Stimulated activated CD4-positive, alpha-beta T cell treated with anti-CD3 and anti-CD28 coated beads, TNF-alpha, amount 100 ng/mL, for 48 hours (primary cell): ENCODE measurements around the gene SLX4IP.
A peak's percentile ranks its signal among the peaks of the same experiment; 100 is the strongest.

ENCODE experiments used
- DNase-seq, 3 donors: peaks; one replicate each; pipeline ENCODE4 v3.0.0-alpha.2; 2020; ENCODE audit warnings: low read depth in 3 of 3

SLX4IP gene

DNA sequence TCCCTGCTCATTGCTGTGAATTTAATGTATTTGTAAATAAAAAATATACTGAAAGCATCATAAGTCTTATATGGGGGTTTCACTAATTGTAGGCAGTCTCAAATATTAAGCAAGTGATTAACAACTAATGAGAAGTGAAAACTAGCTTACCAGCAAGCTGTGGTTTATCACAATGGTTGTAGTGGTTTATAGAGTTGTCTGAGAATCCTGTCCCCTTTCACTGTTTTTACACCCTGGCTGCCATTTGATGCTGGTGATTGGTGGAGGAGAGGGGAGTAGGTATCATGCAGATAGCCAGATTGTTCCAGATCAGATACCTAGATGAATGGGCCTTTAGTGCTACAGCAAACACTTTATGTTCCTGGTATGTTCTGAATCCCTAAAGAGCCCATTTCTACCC is 7.1 kb upstream of the SLX4IP start:
- no peak for DNase-seq

DNA sequence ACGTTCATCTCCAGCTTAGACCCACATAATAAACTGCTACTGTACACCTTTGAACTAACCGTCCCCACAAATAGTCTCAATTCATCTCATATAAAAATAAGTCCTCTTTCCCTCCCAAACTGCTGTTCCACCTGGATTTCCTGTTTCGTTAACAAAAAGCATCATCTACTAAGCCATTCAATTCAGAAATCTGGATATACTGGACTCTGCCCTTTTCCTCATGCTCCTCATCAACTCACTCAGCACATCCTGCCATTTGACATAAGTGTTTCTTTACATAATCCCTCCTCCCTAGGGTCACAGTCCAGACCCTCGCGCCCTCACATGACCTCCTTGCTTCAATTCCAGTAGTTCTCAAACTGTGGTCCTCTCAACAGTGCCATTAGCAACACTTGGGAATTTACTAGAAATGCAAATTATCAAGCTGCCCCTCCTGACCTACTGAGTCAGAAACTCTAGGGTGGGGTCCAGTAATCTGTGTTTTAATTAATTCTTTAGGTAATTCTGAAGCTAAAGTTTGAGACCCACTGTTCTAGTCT is 5.6 kb upstream of the SLX4IP start:
- DNase-seq: no peak

DNA sequence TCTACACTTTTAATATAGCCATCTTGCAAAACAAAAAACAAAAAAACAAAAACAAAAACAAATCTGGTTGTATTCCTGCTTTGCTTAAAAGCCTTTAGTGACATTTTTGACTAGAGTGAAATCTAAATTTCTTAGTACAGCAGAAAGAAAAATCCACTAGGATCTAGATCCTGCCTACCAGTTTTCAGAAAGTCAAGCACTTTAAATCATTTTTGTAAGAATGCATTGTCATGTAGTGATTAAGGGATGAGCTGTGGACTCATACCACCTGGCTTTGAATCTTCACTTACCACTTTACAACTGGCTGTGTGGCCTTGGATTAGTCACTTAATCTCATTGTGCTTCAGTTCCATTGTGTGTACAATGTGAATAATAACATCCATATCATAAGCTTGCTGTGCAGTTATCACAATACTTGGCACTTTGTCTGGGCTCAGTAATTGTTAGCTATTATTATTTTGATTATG is 5.1 kb upstream of the SLX4IP start:
- DNase-seq: no peak

DNA sequence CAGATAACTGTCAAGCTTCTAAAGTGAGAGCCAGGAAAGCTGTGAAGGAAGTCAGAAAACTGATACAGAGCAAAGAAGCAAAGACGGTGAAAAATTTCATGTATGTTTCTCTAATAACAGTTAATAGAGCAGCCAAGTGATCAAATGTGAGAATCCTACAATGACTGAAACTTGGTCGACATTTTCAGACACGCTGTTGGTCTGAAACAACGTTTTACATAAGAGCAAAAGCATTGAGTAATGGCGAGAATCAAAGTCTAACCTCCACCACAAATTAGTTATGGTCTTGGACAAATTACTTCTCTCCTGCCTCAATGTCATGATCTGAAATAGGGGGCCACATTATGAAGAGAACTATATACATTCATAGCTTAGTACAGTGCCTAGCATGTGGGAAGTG is 4.4 kb upstream of the SLX4IP start:
- no peak for DNase-seq

DNA sequence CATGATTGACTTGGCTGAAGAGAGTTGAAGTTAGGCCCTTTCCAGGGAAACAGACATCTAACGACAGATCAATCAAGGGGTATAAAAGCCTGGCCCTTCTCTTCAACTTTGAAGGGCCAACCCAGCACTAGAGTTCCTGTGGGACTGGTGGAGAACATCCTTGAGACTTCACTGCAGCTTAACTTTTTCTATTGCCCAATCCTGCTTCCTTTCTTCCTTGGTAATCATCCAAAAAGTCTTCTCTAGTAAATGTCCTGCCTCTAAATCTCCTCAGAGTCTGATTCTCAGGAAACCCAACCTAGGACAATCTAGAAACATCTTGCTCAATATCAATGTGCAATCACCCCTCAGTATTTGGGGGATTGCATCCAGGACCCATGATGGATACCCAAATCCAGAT is 3.0 kb upstream of the SLX4IP start:
- DNase-seq: no peak

DNA sequence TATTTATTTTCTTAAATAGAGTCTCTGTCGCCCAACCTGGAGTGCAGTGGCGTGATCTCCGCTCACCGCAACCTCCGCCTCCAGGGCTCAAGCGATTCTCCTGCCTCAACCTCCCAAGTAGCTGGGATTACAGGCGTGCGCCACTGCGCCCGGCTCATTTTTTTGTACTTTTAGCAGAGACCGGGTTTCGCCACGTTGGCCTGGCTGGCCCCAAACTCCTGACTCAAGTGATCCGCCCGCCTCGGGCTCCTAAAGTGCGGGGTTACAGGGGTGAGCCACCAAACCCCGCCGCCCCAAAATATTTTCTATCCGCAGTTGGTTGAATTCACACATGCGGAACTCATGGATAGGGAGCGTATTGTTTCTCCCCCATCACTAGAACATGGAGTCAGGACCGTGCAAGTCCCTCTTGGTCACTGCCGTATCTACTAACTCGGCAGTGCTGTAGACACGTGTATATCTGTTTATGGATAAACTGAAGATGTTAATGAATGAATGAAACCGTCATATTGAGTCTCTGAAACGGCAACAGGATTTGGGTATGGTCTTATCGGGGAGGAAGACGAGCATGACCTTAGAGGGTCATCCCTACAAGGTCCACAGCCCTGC is 2.0 kb upstream of the SLX4IP start:
- no peak for DNase-seq

DNA sequence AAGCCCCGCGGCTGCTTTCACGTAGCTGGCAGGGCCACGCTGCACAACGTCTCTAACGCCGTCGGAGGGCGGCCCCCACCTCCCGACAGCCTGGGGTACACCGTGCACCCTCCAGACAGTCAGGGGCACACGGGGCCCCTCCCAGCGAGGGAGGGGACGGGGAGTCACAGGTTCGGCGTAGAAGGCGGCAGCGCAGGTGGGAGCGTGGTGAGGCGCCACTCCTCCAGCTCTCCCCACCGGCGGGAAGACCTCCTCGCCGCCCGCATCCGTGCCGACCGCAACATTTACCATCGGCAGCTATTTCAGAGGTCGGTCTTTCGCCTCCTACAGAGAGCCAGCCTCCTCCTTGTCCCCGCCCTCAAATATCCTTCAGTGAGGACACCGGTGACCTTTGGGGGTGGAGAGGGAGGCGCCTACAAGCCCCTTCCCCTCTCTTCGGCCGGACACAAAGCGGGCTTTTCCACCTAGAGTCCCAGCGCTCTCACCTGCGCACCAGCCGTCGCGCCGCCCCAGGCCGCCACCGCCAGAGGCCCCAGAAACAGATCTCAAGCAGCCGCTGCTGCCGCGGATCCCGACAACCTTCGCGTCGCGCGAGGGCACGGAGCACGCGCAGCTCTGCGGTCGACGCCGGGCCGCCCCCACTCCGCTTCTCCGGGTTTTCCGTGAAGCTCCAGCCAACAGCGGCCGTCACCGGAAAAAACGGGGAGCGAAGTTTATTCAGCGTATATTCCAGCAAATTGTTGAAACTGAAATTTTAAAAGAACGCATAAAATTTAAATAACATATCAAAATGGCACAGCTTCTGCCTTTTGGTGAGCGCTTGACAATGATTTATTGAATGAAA is 1.3 kb upstream of the SLX4IP start, which contains the start of gene MKKS:
MKKS (minus strand) TSS at position 600 of the 844 bp plus-strand sequence. CDS start 20,708 bp downstream, outside the sequence.
- peak; percentile 69 to 79 (median 70) for DNase-seq

DNA sequence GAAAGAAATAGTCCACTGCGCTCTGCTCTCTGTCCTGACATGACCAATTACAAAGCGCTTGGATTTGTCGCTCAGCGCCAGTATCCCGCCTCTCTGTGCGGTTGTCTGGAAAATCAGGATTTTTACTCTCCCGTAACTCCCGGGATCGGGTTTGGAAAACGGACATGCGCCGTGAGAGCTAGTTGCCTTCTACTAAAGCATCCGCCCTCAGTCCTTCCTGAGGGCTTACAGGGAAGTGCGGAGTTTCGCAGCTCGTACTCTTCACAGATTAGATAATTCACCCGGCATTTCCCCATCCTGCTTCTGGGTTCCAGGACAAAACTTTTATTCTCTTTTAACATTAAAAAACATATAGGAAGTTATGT is 656 bp upstream of the SLX4IP start:
- peak; percentile 62 to 67 (median 63) for DNase-seq

DNA sequence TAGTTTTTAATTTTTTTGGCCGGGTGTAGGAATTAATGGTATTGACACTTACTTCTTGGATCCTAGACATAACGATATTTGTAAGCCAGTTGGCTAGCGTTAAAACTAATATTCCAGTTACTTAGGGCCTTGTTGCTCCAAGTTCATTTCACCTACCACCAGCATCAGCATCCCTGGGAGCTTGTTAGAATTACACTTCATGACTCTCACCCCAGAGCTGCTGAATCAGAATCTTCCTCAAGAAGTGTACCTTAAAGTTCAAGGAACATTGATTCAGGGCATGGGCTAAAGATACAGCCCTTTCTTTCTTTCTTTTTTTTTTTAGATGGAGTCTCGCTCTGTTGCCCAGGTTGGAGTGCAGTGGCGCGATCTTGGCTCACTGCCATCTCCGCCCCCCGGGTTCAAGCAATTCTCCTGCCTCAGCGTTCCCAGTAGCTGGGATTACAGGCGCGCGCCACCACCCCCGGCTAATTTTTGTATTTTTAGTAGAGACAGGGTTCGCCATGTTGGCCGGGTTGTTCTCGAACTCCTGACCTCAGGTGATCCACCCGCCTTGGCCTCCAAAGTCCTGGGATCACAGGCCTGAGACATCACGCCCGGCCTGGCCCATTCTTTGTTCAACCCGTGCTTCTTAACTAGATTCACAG is 1.1 kb downstream of the SLX4IP start:
- DNase-seq: no peak

DNA sequence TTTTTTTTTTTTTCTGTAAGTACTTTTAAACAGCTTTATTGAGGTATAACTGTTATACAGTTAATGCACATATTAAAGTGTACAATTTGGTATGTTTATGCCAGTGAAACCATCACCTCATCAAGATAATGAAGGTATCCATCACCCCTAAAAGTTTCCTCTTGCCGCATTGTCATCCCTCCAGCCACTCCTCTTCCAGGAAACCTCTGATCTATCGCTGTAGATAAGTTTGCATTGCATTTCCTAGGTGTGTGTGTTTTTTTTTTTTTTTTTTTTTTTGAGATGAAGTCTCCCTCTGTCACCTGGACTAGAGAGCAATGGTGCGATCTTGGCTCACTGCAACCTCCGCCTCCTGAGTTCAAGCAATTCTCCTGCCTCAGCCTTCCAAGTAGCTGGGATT is 3.1 kb downstream of the SLX4IP start:
- no peak for DNase-seq

DNA sequence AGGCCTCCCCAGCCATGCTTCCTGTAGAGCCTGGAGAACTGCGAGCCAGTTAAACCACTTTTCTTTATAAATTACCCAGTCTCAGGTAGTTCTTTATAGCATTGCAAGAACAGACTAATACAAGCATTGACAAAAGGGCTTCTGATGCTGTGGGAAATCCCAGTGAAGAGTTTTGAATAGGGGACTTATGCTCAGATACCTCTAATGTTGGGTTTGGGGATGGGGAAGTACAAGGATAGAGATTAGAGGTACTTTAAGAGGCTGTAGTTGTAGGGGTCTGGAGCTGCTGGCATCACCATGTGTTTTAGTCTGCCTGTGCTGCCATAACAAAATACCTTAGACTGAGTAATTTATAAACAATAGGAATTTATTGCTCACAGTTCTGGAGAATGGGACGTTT is 8.8 kb downstream of the SLX4IP start:
- DNase-seq: no peak

DNA sequence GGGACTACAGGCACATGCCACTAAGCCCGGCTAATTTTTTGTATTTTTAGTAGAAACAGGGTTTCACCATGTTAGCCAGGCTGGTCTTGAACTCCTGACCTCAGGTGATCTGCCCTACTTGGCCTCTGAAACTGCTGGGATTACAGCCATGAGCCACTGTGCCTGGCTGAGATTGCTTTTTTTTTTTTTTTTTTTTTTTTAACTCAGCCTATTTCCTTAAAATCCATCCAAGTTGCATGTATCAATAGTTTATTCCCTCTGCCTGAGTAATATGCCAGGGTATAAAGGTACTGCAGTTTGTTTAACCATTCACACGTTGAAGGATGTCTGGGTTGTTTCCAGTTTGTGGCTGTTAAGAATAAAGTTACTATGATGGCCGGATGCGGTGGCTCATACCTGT is 10.7 kb downstream of the SLX4IP start:
- DNase-seq: no peak

DNA sequence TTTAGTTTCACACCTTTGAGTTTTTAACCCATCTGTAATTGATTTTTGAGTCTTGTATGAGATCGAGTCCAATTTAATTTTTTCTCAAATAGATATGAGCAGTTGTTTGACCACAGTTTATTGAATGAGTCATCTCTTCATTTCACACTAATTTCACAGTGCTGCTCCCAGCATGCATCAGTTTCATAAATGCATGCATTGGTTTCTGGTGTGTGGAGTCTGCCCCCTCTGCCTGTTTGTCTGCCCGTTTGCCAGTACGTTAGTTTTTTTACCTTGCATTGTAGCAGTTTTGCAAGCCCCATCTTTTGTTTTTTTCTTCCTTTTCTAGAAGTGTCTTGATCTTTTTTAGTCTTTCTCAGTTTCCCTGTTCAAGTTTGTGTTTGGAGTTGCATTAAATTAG is 11.9 kb downstream of the SLX4IP start:
- peak in 2 of 3 donors; percentile 22 to 45 for DNase-seq

DNA sequence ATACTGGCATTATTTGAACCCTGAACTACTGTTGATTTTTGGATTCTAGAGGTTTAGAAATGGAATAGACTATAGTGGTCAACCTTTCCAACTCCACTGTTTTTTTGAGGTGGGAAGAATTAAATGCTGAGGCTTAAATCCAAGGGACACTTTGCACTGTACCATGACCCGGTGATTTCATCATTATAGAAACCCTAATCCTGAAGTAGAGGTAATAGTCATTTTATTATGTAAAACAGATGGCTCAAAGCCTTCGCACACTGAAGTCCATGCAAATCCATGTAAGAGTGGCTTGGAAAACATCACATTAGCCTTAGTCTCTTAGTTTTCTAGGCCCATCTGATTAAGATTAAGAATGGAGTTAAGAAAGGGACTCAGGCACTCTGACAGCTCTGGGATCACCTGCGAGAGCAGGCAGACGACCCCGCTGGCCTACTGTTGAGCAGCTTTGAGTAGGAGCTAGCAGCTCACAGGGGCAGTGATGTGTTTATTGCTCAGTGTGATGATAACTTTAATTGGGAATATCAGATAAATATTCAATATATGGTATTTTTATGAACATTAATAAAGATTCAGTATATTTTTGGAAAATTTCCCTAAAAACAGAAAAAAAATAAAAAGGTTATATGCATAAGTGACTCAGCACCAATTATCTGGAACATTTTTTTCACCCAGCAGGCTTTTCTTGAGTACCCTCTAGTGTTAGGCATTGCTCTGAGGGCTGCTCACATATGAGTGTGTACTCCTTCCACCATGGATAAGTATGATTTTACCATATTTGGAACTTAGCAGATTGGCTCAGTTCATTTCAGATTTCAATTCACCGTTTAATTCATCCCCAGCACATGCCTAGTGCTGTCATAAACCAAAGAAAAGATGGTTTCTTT is 13.4 kb downstream of the SLX4IP start:
- DNase-seq: no peak

DNA sequence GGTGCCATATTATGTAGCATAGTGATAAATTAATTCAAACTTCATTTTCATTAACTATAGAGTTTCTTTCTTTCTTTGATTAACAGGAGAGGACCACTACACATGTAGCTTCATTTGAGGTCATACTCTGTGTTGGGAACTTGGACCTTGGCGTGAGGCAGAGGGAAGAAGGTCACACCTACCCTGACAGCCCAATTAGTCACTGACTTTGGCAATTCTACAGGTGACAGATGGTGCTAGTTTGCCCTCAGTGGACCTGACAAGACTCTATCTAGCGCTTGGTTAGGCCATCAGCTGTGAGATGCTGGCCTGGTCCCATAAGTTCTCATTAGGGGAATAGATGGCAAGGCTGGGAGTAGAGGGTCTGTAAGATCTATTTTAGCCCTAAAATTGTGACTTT is 14.2 kb downstream of the SLX4IP start:
- no peak for DNase-seq

DNA sequence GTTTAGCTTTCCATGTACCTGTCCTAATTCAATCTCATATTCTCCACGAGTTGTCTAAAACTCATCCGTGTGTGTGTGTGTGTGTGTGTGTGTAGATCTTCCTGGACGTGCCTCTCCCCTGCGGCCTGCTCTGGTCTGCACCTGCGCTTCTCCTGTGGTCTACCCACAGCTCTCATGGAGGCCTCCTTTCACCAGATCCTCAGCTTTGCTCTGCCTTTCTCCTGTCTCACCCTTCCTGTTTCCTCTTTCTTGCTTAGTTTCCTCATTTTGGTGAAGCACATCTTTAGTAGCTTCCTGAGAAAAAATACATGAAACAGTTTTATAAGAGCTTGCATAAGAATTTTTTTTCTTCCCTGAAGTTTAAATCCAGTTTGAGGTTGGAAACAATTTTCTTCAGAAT is 18.1 kb downstream of the SLX4IP start:
- DNase-seq: no peak

DNA sequence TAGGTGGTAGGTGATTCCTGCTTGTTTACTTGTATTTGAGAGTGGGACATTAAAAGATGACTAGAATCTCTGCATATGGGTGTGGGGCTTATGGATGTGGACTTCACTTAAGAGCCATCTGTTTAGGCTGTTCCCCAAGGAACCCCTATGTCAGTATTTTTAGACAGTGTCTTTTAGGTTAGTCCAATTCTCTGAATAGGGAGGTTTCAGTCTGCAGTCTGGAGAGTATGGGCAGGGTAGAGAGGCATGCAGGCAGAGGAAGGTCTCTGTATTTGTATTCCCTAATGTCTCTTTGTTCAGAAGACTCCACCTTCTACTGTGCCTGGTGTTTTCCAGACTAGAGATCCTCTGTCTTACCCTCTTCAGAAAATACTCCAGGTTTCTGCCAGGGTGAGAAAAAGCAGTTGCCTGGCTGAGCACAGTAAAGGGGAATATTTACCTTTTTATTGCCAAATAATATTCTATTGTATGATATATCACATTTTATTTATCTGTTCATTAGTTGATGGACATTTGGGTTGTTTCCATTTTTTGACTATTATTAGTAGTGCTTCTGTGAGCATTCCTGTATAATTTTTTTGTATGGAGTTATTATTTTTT is 19.1 kb downstream of the SLX4IP start:
- no peak for DNase-seq

DNA sequence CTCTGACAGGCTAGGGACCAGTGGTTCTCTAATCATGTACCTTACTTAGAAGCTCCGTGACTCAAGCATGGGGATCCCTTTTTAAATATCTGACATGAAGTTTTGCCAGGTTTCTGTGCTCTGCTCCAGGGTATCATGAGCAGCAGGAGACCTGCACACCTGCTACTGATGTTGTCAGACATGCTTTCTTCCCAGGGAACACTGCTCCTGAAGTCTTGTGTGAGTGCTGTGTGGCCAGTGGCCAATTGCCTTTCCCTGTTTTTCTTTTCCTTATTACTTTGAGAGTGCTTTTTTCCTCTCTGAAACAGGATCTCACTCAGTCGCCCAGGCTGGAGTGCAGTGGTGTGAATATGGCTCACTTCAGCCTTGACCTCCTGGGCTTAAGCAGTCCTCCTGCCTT is 26.4 kb downstream of the SLX4IP start:
- no peak for DNase-seq

DNA sequence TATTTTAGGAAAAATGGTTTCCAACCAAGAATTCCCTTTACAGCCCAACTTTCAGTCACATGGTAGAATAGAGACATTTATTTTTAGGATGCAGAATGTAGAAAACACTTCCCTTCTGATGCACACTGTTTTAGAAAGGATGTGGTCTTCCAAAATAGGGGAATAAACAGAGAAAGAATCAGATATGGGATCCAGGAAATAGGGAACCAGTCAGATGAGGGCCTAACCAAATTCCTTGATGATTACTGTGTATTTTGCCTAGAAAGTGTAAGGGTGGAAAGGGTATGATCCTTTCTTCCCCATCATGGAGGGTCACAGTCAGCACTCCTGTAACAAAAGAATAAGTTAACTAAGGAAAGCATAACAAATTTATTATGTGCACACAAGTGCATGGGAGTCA is 27.4 kb downstream of the SLX4IP start:
- DNase-seq: no peak

DNA sequence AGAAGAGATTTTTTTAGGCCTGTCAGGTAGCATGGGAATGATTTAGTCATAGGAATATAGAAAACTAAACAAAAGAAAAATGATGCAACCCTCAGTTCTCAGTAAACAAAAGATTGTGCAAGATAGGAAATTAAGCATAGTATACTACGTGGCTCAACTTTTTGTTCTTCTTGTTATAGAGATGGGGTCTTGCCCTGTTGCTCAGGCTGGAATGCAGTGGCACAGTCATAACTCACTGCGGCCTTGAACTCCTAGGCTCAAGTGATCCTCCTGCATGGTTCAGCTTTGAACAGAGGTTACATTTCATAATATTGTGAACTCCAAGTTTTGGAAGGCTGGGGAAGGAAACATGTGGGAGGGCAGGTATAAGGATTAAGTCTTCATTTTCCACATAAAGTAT is 28.5 kb downstream of the SLX4IP start:
- no peak for DNase-seq

DNA sequence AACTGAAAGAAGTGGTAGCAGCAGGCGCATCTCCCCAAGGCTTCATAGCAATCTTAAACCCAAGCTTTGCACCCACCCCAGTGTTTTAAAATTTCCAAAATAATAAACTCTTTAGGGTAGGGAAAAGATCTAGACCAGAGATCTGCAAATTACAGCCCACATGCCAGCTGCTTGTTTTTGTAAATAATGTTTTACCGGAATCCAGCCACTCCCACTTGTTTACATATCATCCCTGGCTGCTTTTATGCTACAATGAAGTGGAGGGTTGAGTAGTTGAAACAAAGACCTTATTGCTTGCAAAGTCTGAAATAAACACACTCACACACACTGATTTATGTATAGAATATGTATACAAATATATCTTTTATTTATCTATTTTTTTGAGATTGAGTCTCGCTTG is 30.0 kb downstream of the SLX4IP start:
- no peak for DNase-seq
